ENCODE measurements around the gene RFTN1. TPM values are rescaled to one million over a fixed set of nuclear protein-coding genes. Genes with fewer than 3 reads are reported as not detected.
A peak's percentile ranks its signal among the peaks of the same experiment; 100 is the strongest.

RFTN1 gene
- polyA plus RNA-seq, 3 donors from 2014 or later, result 96.5 to 194 (median 109) TPM

DNA sequence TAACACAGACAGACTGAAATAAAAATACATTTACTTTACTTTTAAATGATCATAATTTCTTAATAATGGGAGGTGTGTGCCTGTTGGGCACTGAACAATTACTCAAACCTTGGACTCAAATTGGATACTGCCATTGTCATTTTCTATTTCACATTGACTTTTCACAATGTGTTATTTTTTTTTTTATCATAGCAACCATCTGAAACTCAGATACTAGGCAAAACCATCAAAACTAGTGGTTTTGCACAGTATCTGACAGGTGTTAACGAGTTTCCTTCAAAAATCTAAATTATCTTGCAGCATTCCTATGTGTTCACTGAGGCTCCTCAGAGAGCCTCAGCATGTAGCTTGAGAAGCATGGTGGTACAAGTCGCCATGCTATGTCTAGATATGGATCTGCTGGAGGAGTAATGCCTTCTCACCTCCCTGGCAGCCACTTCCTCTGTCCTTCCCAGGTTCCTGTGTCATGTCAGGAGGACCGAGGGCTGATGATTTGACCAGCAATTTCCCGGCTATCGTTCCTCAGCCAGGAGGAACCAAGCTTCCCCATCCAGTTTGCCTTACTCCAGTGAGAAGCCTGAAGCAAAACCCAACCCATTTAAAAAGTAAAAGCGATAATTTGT is 29.9 kb upstream of the RFTN1 start:
- Mint-ChIP-seq H3K27ac (peak overlapping the region; percentile 41 to 89 (median 73)), H3K4me1 (peaks cover 64 to 85% of the 10 kb centered on the region in 2 donors), H3K27me3 (ENCODE audit: low read depth in 3 of 3) (peaks cover 1 to 9% (median 2%) of the 10 kb centered on the region in 3 donors), H3K36me3 (peaks cover 0 to 4% (median 0%) of the 10 kb centered on the region in 3 donors), H3K4me3 (peak overlapping the region; percentile 44 to 83 (median 64)), H3K9me3 (no peaks in the 10 kb centered on the region)
- DNase-seq, result no peak

DNA sequence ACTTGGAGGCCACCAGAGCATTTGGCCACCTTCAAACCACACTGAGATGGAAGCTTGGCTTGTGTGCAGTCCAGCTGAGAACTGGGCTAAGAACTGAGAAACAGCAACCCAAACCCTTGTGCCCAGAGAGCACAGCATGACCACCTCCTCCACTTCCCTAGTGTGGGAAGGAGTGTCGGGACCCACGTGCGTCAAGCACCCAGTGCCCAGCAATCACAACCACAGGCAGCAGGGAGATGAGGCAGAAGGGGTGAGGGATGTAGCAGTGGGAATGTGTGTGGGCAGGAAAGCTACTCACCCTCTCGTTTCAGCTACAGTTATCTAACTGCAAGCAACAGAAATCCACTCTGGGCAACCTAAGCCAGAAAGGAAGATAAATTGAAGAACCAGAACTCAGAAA is 25.0 kb upstream of the RFTN1 start:
- DNase-seq, result no peak
- H3K27me3 Mint-ChIP-seq (ENCODE audit: low read depth in 3 of 3), result peaks cover 0 to 9% (median 1%) of the 10 kb centered on the region in 3 donors
- H3K36me3 Mint-ChIP-seq, result peaks cover 0 to 4% (median 0%) of the 10 kb centered on the region in 3 donors
- H3K4me3 Mint-ChIP-seq, result no peak overlapping the region
- no peaks in the 10 kb centered on the region for H3K9me3 Mint-ChIP-seq
- H3K4me1 Mint-ChIP-seq, result peaks cover 16 to 36% of the 10 kb centered on the region in 2 donors
- no peak overlapping the region for H3K27ac Mint-ChIP-seq

DNA sequence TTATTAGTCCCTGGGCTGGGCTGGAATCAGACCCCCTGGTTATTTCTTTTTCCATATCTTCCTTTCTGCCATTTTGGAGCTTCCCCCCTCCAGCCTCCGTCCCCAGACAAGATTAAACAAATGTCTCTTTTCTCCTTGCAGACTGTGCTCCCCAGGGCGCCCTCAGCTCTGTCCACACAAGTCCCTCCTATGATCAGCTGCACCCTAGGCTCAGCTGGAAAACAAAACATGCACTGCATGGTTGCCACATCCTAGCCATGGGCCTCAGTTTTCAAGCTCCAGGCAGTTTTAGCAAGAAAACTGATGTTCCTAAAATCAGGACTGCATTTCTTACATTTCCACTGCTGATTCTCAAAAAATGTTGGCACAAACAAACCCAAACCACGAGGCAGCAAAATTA is 23.5 kb upstream of the RFTN1 start:
- H3K27me3 Mint-ChIP-seq (ENCODE audit: low read depth in 3 of 3), result peaks cover 0 to 9% (median 1%) of the 10 kb centered on the region in 3 donors
- H3K4me1 Mint-ChIP-seq, result peaks cover 5 to 21% of the 10 kb centered on the region in 2 donors
- DNase-seq, result no peak
- no peak overlapping the region for H3K27ac Mint-ChIP-seq
- peaks cover 0 to 4% (median 0%) of the 10 kb centered on the region in 3 donors for H3K36me3 Mint-ChIP-seq
- no peaks in the 10 kb centered on the region for H3K9me3 Mint-ChIP-seq
- no peak overlapping the region for H3K4me3 Mint-ChIP-seq

GRCh38 chr3:16536344-16536663 is 22.8 kb upstream of the RFTN1 start:
- Mint-ChIP-seq H3K27ac (peak overlapping the region in 1 of 6 donors; percentile 1), H3K4me3 (no peak overlapping the region), H3K9me3 (no peaks in the 10 kb centered on the region), H3K27me3 (ENCODE audit: low read depth in 3 of 3) (peaks cover 1 to 9% (median 3%) of the 10 kb centered on the region in 3 donors), H3K36me3 (peaks cover 0 to 4% (median 0%) of the 10 kb centered on the region in 3 donors), H3K4me1 (peaks cover 3 to 14% of the 10 kb centered on the region in 2 donors)
- DNase-seq, result no peak

GRCh38 chr3:16534640-16535262 is 21.3 kb upstream of the RFTN1 start:
- Mint-ChIP-seq H3K36me3 (no peaks in the 10 kb centered on the region), H3K4me3 (no peak overlapping the region), H3K9me3 (no peaks in the 10 kb centered on the region), H3K4me1 (peaks cover 0 to 1% of the 10 kb centered on the region in 2 donors), H3K27me3 (ENCODE audit: low read depth in 3 of 3) (peaks cover 1 to 9% (median 3%) of the 10 kb centered on the region in 3 donors), H3K27ac (no peak overlapping the region)
- DNase-seq, result no peak

DNA sequence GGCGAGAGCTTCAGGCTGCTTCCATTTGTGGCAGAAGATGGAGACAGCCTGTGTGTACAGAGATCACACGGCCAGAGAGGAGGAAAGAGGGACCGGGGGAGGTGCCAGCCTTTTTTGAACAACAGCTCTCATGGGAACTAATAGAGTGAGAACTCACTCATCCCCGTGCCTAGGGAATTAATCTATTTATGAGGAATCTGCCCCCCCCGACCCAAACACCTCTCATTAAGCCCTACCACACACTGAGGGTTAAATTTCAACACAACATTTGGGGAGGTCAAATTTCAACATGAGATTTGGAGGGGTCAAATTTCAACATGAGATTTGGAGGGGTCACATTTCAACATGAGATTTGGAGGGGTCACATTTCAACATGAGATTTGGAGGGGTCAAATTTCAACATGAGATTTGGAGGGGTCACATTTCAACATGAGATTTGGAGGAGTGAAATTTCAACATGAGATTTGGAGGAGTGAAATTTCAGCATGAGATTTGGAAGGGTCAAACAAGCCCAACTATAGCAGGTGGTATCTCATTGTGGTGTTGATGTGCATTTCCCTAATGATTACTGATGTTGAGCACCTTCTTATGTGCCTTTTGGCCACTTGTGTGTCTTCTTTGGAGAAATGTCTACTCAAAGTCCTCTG is 20.6 kb upstream of the RFTN1 start:
- Mint-ChIP-seq H3K9me3 (no peaks in the 10 kb centered on the region), H3K27ac (no peak overlapping the region), H3K27me3 (ENCODE audit: low read depth in 3 of 3) (peaks cover 1 to 9% (median 3%) of the 10 kb centered on the region in 3 donors), H3K36me3 (no peaks in the 10 kb centered on the region), H3K4me3 (no peak overlapping the region), H3K4me1 (peaks cover 4 to 8% of the 10 kb centered on the region in 2 donors)
- DNase-seq, result no peak

- no peak overlapping the region for H3K4me3 Mint-ChIP-seq
- H3K4me1 Mint-ChIP-seq, result peaks cover 9 to 27% of the 10 kb centered on the region in 2 donors
- H3K9me3 Mint-ChIP-seq, result no peaks in the 10 kb centered on the region
- DNase-seq, result no peak
- peaks cover 0 to 5% (median 1%) of the 10 kb centered on the region in 3 donors for H3K27me3 Mint-ChIP-seq (ENCODE audit: low read depth in 3 of 3)
- no peaks in the 10 kb centered on the region for H3K36me3 Mint-ChIP-seq
- H3K27ac Mint-ChIP-seq, result peak overlapping the region in 3 of 6 donors; percentile 9 to 69 (median 52)
Observed at GRCh38 chr3:16529264-16529663, 15.8 kb upstream of the RFTN1 start.

DNA sequence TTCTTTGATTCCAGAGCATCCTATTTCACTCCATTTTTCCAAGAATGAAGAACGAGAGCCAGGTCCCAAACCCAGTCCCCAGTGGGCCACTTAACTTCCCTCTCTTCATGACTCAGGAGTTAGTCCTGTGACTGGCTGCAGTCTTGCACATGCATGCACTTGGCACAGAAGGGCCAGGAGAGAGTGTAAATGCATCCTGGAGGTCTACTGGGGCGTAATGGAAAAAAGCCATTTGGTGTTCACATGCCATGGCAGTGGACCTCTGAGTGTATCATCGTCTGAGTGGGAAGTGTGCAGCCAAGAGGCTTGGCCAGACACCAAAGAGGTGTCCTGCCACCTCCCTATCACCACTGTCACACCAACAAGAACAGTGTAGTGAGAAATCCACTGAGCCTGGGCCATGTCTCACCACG is 15.1 kb upstream of the RFTN1 start:
- H3K4me3 Mint-ChIP-seq, result no peak overlapping the region
- H3K27me3 Mint-ChIP-seq (ENCODE audit: low read depth in 3 of 3), result peaks cover 0 to 5% (median 0%) of the 10 kb centered on the region in 3 donors
- no peak for DNase-seq
- no peaks in the 10 kb centered on the region for H3K9me3 Mint-ChIP-seq
- H3K27ac Mint-ChIP-seq, result peak overlapping the region in 2 of 6 donors; percentile 9 to 69
- H3K36me3 Mint-ChIP-seq, result no peaks in the 10 kb centered on the region
- peaks cover 9 to 27% of the 10 kb centered on the region in 2 donors for H3K4me1 Mint-ChIP-seq

DNA sequence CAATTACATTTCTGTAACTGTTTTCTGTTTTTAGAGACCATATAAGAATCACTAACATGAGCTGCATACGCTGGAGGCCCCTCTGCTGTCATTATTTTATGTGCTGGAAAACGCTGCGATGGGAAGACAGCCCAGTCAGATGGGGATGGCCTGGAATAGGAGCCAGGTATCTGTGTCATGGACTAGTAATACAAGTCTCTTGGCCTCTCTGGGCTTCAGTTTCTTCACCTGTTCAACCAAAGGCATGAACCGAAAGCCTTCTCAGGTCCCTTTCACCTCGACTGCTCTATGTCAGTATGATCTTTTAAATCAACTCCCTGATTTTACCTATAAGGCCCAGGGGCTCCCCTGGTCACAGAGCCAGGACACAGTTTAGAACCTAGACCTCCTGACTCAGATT is 14.6 kb upstream of the RFTN1 start:
- Mint-ChIP-seq H3K27ac (peak overlapping the region in 1 of 6 donors; percentile 69), H3K4me1 (peaks cover 12 to 32% of the 10 kb centered on the region in 2 donors), H3K9me3 (no peaks in the 10 kb centered on the region), H3K27me3 (ENCODE audit: low read depth in 3 of 3) (peaks cover 0 to 5% (median 0%) of the 10 kb centered on the region in 3 donors), H3K4me3 (no peak overlapping the region), H3K36me3 (no peaks in the 10 kb centered on the region)
- DNase-seq, result no peak

GRCh38 chr3:16524196-16524595 is 10.7 kb upstream of the RFTN1 start:
- DNase-seq, result no peak
- Mint-ChIP-seq H3K27me3 (ENCODE audit: low read depth in 3 of 3) (peaks cover 0 to 4% (median 0%) of the 10 kb centered on the region in 3 donors), H3K4me1 (peaks cover 44 to 64% of the 10 kb centered on the region in 2 donors)

GRCh38 chr3:16523778-16524177 is 10.3 kb upstream of the RFTN1 start:
- Mint-ChIP-seq H3K4me3 (no peak overlapping the region), H3K36me3 (no peaks in the 10 kb centered on the region), H3K27me3 (ENCODE audit: low read depth in 3 of 3) (peaks cover 0 to 4% (median 0%) of the 10 kb centered on the region in 3 donors), H3K9me3 (no peaks in the 10 kb centered on the region), H3K4me1 (peaks cover 44 to 64% of the 10 kb centered on the region in 2 donors), H3K27ac (no peak overlapping the region)
- no peak for DNase-seq

More at GRCh38 chr3:16524196-16524595, 10.7 kb upstream of the RFTN1 start:
- no peak overlapping the region for H3K4me3 Mint-ChIP-seq
- no peaks in the 10 kb centered on the region for H3K36me3 Mint-ChIP-seq
- H3K9me3 Mint-ChIP-seq, result no peaks in the 10 kb centered on the region
- H3K27ac Mint-ChIP-seq, result no peak overlapping the region

- peak overlapping the region in 5 of 6 donors; percentile 13 to 88 (median 64) for H3K27ac Mint-ChIP-seq
Observed at GRCh38 chr3:16522834-16523233, 9.3 kb upstream of the RFTN1 start.

GRCh38 chr3:16520970-16521881 is 7.7 kb upstream of the RFTN1 start:
- Mint-ChIP-seq H3K4me3 (peak overlapping the region in 2 of 5 donors; percentile 8 to 28), H3K36me3 (no peaks in the 10 kb centered on the region), H3K27ac (peak overlapping the region; percentile 26 to 84 (median 55)), H3K4me1 (peaks cover 63 to 82% of the 10 kb centered on the region in 2 donors), H3K27me3 (ENCODE audit: low read depth in 3 of 3) (peaks cover 0 to 4% (median 2%) of the 10 kb centered on the region in 3 donors), H3K9me3 (no peaks in the 10 kb centered on the region)
- no peak for DNase-seq

More at GRCh38 chr3:16522834-16523233, 9.3 kb upstream of the RFTN1 start:
- Mint-ChIP-seq H3K4me1 (peaks cover 47 to 67% of the 10 kb centered on the region in 2 donors), H3K27me3 (ENCODE audit: low read depth in 3 of 3) (peaks cover 0 to 4% (median 0%) of the 10 kb centered on the region in 3 donors), H3K9me3 (no peaks in the 10 kb centered on the region), H3K36me3 (no peaks in the 10 kb centered on the region), H3K4me3 (peak overlapping the region in 1 of 5 donors; percentile 18)
- no peak for DNase-seq

All from immature natural killer cell (primary cell).